CD4-positive, alpha-beta T cell treated with Interferon gamma for 1 hour (primary cell): ENCODE data around the gene CHD5.

Experiments used
- DNase-seq: peaks from one replicate; pipeline ENCODE4 v3.0.0-alpha.2; 2020

The CHD5 gene

DNA sequence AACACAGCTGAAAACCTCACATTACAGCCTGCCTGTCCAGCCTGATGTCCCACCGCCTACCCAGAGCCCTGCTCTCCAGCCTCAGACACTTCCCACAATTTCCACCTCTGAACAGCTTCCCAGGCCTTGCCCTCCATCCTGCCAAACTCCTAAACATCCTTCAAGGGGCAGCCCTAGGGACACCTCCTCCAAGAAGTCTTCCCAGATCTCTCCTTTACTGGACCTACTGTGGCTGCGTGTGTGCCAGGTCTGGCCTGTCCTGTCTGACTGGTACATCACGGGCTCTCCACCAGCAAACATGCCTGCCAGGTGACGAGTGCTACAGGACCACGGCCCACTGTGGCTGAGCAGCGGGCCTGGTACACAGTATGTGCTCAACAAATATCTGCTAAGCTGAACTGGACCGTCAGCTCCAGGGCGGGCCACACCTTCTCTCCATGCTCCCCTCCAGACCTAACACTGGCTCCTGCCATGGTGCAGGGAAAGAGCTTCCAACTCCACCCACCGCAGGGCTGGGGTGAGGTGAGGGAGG is 28.8 kb downstream of the CHD5 start:
- no peak for DNase-seq

DNA sequence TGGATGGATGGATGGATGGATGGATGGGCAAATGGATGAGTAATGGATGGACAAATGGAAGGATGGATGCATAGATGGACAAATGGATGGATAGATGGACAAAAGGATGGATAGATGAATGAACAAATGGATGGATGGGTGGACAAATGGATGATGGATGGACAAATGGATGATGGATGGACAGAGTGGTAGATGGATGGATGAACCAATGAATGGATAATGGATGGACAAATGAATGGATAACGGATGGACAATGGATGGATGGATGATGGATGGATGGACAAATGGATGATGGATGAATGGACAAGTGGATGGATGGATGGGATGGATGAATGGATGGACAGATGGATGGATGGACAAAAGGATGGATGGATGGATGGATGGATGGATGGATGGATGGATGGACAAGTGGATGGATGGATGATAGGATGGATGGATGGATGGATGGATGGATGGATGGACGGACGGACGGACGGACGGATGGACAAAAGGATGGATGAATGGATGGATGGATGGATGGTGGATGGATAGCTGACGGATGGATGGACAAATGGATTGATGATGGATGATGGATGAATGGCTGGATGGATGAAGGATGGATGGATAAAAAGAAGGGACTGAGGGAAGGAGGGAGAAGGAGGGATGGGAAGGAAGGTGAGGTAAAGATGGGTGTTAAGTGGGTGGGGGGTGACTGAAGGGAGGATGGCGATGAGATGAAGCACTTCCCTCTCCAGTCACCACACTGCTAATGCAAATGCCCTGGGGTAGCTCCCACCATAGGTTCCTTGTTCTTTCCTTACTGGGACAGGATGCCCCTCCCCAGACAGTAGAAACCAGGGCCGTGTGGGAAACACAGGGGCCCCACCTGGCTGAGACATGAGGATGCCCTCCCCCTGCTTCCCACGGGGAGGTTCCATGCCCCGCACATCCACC is 29.8 kb downstream of the CHD5 start:
- DNase-seq, result no peak

DNA sequence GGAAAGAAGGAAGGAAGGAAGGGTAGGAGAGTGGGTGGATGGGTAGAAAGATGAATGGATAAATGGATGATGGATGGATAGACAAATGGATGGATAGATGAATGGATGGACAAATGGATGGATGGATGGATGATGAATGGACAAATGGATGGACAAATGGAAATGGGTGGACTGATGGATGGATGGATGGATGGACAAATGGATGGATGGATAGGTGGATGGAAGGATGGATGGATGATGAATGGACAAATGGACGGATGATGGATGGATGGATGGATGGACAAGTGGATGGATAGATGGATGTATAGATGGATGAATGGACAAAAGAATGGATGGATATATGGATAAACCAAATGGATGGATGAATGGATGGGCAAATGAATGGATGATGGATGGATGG is 30.5 kb downstream of the CHD5 start:
- DNase-seq, result no peak

DNA sequence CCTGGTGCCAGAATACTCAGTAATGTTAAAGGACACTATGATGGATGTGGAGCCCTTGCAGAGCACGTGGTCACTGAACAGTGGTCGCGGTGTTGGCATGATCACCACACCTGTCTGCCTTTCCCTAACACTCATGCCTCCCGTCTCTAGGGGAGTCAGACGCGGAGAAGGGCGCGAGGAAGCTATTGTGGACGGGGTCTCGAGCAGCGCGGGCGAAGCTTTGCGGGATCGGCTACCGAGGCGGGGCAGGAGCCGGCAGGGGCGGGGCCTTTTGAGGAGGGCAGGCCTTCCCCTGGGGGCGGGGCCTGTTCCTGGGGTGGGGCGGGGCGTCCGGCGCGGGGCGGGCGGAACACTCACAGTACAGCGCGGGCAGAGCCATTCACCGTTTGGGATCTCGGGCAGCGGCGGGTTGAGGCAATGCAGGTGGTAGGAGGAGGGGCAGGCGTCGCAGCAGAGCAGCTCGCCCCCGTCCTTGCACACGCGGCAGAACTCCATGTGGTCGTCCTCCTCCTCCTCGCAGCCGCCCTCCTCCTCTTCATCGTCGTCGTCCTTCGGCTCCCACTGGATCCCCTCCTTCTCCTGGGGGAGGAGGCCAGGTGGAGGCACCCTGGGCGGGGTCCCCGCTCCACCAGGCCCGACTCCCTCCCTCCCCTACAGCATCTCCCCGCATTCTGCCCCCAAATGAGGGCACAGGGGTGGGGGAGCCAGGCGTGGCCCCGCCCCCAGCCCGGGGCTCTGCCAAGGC is 31.5 kb downstream of the CHD5 start:
- peak; percentile 66 for DNase-seq

DNA sequence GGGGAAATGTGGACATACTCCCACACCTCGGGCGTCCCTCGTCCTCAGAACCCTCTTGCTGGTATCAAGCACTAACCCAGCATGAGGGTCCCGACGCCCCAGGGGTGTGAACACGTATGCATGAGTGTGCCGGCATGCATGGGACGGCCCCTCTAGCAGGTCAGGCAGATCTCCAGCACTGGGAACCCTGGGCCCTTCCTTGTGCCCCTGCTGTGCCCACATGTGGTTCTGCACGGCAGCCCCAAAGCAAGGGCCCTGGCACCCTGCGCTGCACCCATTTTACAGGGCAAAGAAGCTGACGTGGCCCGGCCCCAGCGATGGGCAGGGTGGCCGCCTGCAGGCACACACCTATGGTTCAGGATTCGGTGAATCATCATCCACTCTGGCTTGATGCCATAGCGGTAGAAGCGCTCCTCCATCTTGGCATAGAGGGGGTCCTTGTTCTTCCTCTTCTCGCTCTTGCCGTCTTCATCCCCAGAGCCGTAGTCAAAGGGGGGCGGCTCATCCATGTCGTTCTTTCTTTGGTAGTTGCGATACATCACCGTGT is 34.2 kb downstream of the CHD5 start:
- DNase-seq, result no peak

DNA sequence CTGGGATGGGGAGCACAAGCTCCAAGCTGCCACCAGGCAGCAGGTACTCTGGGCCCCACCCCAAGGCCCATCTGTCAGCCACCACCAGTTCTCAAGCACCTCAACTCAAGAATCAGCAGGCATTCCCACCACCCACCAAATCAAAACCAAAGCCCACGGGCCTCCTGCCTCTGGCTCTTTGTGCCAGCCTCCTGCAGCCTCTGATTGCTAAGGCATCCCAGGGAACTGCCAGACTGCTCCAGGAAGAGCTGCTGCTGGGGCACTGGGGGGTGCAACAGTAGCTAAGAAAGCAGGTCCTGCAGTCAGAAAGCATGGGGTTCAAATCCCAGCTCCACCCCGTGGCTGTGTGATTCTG is 34.7 kb downstream of the CHD5 start:
- no peak for DNase-seq

DNA sequence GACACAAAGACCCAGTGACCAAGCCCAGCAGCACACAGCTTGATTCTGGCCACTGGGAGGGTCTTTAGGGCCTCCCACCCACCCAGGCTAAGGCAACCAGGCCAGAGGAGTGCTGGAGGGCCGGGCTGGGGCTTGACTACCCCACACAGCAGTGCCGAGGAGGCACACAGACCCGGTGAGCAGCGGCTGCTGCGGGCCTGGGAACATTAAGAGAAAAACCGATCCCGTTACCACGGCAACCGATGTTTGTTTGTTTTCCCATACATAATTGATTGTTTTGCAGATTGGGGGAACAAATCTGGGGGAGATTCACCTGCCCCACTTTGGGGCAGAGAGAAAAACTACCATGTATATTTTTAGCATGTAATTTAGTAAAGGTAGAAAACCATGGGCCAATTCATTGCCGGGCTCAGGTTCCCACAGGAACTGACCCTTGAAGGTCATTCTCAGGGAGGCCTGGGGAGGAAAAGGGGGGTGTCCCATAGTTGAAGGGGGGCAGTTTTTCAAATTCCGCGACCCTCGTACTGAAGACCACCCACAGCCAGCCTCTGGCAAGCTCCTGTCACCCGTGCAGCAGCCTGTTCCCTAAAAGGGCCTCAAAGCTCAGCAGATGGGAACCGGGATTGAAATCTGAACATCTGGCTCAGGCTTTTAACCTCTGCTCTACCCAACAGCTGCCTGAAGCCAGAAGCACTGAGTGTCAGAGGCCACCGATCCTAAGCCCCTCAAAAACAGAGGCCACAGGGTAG is 35.3 kb downstream of the CHD5 start:
- DNase-seq, result no peak

DNA sequence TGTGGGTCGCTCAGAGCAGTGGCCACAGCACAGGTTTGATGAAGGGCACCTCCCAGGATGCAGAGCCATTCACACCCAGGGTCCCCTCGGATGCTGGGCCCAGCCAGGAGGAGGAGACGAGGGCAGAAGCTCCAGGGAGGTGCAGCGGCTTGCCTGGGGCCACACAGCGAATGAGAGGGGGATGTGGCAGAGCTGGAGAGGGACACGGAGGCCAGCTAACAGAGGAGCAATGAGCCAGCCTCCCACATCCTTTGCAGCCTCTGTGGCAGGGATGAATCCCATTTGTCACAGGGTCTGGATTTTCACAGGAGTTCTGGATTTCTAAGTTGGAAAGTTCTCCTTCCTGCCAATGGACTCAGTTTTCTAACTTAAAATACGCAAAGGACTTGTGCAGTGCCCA is 35.9 kb downstream of the CHD5 start:
- no peak for DNase-seq

DNA sequence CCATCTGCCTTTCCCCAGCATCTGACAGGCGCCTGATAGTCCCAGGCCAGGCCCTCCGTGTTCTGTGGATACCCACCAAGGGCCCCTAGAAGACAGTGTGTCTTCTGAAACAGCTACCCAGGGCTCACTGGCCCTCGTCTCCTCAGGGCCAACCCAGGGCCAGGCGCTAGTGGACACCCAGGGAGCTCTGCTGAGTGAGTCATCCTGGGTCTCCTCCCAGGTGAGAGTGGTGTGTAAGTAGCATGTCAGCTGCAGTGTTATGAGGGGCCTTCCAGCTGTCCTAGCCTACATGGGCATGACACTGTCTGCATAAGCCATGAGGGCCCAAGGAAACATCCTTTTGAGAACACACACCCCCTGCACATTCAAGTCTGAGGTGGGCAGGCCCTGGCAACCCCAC is 36.7 kb downstream of the CHD5 start:
- no peak for DNase-seq

DNA sequence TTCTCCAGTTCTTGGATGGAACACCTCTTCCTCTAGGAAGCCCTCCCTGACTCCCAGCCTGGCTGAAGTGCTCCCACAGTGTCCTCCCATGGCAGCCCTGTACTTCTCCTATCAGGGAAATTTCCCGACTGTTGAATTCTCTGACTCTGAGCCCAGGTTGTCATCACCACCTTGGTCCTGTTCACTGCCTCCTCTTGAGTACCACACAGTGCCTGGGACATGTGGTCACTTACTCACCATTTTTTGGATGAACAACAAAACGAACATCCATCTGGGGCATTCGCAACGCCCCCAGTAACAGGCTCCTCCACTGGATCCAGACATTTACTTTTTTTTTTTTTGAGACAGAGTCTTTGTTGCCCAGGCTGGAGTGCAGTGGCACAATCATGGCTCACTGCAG is 37.4 kb downstream of the CHD5 start:
- no peak for DNase-seq

DNA sequence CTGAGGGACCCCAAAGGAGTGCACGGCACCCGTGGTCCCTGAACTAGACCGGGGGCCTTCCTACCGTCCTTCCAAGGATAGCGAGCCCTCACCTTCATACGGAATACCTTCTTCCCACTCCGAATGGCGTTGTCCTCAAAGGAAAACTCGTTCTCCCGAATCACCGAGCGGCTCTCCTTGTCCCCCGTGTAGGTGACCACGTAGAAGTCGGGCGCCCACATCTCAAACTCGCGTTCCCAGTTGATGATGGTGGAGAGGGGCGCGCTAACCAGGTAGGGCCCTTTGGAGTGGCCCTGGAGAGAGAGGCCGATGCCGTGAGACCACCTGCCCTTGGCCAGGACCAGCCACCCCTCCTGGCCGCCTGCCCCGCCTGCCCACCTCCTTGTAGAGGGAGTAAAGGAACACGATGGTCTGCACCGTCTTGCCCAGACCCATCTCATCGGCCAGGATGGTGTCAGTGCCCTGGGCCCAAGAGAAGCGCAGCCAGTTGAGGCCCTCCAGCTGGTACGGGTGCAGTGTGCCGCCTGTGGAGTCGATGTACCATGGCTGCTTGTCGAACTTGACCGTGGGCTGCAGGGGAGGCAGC is 38.0 kb downstream of the CHD5 start:
- DNase-seq, result no peak

DNA sequence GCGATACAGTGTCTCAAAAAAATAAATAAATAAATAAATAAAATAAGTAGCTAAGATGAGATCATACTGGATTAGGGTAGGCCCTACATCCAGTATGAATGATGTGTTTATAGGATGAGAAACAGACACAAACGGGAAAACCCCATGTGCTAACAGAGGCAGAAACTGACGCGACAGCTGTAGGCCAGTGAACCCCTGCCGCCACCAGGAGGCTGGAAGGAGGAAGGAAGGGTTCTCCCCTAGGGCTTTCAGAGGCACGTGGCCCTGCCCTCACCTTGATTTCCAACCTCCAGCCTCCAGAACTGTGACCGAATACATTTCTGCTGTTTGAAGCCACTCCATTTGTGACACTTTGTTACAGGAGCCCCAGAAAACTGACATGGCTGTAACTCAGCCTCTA is 38.5 kb downstream of the CHD5 start:
- DNase-seq, result no peak

DNA sequence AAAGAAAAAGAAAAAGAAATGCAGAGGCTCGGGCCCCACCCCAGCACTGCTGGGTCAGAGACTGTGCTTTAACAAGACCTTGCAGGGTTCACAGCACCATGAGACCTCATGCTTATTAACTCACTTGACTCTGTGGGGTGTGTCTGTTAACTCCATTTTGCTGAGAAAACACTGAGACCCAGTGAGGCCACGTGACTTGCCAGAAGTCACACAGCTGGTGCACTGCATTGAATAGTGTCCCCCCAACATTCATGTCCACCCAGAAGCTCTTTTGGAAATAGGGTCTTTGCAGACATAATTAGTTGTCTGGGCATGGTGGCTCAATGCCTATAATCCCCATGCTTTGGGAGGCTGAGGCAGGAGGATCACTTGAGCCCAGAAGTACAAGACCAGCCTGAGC is 39.7 kb downstream of the CHD5 start:
- no peak for DNase-seq

DNA sequence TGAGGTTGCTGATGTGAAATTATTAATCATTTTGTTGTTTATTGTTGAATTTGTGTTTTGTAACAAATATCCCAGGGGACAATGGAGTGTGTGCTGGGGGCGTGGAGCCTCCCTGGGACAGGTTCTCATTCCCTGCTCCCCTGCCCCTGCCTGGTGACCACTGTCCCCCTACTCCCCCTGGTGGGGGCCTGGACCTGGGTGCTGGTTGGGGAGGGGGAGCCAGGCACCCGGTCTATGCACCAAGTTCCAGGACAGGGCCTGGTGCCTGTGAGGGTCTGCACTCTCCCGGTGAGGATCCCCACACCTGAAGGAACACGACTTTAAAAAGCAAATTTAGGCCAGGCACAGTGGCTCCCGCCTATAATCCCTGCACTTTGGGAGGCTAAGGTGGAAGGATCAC is 42.4 kb downstream of the CHD5 start:
- DNase-seq, result no peak

DNA sequence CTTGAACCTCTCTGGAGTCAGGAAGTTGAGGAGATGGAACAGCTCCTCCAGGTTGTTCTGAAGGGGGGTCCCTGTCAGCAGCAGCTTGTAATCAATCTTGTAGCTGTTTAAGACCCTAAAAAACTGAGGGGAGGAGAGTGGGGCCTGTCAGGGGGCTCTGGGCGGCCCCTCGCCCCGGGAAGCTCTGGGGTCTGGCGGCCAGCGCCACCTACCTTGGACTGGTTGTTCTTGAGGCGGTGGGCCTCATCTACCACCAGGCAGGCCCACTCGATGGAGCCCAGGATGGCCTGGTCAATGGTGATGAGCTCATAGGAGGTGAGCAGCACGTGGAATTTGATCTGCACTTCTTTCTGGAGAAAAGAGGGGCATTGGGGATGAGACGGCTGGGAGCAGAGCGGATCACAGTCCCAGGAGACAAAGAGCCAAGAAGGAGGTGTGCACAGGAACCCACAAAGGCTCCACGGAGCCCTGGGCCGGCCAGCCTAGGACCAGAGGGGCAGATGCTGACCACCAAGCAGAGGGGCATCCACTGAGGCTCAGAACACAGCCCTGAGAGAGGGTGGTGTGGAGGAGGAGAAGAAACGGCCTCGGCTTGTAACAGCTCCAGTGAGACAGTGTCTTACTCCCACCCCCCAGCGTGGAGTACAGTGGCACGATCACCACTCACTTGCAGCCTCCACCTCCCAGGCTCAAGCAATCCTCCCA is 43.5 kb downstream of the CHD5 start:
- no peak for DNase-seq

DNA sequence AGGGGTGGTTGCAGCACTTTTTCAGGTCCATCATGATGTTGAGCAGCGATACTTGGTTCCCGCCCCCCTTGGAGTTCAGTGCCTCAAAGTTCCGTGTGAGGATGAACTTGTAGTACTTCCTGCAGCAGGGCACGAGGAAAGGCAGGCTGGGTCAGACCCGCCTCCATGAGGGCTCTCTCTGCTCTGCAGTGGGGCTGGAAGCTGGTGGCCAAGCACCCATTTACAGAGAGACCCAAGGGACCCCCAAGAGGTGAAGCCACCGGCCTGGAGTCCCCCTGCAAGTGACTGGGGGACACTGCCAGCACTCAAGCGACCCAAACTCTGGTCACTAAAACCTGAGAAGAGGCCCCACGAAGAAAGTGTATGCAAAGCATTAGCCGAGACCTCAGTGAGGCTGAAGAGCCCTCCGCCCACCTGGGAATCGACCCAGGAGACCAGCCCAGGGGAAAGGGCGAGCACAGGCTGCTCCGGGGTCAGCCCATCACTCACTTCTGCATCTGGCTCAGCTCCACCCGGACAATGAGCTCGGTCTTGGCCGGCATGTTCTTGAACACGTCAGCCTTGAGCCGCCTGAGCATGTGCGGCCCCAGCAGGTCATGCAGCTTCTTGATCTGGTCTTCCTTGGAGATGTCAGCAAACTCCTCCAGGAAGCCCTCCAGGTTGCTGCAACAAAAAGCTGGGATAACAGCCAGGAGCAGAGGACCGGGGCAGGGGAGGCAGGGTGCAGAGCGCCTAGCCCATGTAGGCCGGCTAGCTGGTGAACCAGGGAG is 45.2 kb downstream of the CHD5 start:
- no peak for DNase-seq

DNA sequence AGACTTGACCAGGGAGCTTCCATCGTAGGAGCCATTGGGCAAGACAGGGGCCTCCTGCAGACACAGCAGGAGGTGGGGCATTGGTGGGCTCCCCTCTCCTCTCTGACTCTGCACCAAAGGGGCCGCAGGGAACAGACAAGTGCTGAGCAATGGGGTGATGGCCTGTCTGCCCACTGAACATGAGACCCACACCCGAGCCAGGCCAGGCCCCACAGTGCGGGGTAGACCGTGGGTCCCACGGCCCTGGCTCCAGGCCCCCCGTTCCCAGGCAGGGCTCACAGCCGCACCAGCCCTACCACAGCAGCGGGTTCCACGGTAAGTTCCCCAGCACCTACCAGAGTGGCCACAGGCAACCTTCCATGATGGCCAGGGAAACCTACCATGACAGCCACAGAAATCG is 45.9 kb downstream of the CHD5 start:
- no peak for DNase-seq

DNA sequence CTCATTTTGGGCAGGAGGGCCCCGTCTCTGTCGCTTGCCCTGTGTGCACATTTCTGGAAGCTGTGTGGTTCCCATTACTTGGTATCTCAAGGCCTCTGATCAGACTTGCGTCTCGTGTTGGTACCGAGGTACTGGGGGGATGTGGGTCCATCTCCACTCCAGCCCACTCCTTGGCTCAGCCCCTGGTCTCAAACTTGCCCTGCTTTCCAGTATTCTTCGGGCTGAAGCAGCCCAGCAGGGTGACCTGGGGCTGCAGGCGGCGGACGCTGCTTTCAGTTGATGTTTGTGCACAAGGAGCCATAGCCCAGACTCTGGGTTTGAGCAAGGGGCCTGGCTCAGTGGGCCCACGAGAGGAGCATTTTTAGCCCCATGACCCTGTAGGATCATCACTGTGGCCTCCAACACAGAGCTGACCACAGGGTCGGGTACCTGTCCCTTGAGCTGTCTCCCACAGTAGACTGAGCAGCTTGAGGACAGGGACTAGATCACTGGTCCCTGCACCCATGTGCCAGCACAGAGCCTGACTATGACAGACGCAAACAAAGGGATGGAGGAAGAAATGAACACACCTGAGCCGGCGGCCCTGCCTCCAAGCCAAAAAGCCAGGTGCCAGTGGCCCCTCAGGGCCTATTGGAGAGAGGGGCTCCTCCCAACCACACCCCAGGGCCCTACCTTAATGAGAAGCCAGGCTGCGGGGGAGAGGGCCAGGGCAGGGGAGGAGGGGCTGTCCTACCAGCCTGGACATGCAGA is 46.8 kb downstream of the CHD5 start:
- no peak for DNase-seq

DNA sequence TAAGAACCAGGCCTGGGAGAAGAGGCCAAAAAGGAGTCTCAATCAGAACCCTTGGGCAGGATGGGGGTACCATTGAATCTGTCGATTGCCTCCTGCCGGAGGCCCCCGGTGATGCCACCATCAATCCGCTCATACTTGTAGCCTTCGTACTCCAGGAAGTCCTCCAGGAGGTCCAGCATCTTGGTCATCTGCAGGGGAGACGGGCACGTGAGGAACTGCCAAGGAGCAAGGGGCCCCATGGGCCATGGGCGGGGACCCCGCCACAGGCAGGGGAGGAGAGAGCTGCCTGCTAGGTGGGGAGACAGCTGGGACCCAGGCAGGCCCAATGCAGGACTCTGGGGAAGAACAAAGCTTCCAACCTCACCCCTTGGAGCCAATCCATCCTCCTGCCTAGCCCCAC is 48.6 kb downstream of the CHD5 start:
- no peak for DNase-seq

DNA sequence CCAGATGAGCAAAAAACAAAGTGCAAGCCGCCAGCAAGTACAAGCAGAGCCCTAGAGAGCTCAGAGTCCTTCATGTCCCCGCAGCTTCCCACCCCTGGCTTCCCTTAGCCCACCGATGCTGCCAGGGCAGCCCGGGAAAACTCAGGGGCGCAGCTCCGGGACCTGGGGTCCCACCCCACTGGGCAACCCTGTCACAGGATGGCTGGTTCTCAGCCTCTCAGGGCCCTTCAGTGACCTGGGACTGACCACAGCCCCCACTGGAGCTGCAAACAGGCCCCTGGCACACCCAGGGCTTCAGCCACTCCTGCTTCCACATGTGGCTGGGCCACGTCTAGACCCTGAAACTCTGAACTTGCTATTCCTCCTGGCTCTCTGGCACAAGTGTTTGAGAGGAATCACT is 49.5 kb downstream of the CHD5 start:
- DNase-seq, result no peak

DNA sequence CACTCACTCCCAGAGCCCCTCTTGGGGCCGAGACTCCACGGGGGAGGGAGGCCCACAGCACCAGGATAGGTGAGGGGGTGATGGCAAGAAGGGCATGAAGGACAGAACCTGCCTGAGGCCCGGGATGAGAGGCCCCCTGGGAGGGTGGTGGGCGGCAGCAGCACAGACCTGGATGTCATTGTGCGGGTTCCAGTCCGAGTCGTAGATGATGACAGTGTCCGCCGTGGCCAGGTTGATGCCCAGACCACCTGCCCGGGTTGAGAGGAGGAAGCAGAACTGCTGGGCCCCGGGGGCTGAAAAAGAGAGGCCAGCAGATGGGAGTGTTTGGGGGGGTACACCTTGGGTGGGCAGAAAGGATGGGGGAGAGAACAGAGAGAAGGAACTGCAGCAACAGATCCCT is 50.1 kb downstream of the CHD5 start:
- DNase-seq, result no peak
